Skeletal muscle tissue (tissue), 4 donors: ENCODE measurements around the gene TENM4. TPM values are rescaled to one million over a fixed set of nuclear protein-coding genes. Genes with fewer than 3 reads are reported as not detected.

ENCODE experiments used
- H3K27ac ChIP-seq: one replicate; pipeline ENCODE4 v1.7.0; 2013; ENCODE audit warnings: mild to moderate bottlenecking, low read depth, low read length, inconsistent platforms
- H3K27me3 ChIP-seq, 3 donors: one replicate each; pipeline ENCODE4 v1.7.0; 2013; ENCODE audit warnings: low read length in 3 of 3; ENCODE audit not compliant: control insufficient read depth in 3 of 3, insufficient read depth in 3 of 3
- H3K36me3 ChIP-seq, 3 donors: one replicate each; pipeline ENCODE4 v1.7.0; 2013; ENCODE audit warnings: low read length in 3 of 3; ENCODE audit not compliant: control insufficient read depth in 3 of 3, insufficient read depth in 3 of 3
- H3K4me1 ChIP-seq, 3 donors: one replicate each; pipeline ENCODE4 v1.7.0; 2013; ENCODE audit warnings: low read length in 3 of 3, mild to moderate bottlenecking in 3 of 3; ENCODE audit not compliant: control insufficient read depth in 3 of 3, insufficient read depth in 3 of 3
- H3K4me3 ChIP-seq, 3 donors: one replicate each; pipeline ENCODE4 v1.7.0; 2013; ENCODE audit warnings: low read length in 3 of 3
- H3K9ac ChIP-seq, 3 donors: one replicate each; pipeline ENCODE4 v1.7.0; 2013; ENCODE audit warnings: low read length in 3 of 3, mild to moderate bottlenecking in 3 of 3, moderate library complexity in 2 of 3, low read depth in 1 of 3
- H3K9me3 ChIP-seq, 3 donors: one replicate each; pipeline ENCODE4 v1.7.0; 2013; ENCODE audit warnings: low read length in 3 of 3; ENCODE audit not compliant: control insufficient read depth in 3 of 3
- total RNA-seq: library from RNA; depleted of rRNA; stranded (reverse); fragments of >200 nt; gene quantifications from one replicate; pipeline ENCODE4 v1.2.3, GENCODE V29; 2014
- donor health status: Osteomylitis.

The TENM4 gene
- total RNA-seq, 1 donor from 2014 or later: 18.3 TPM

DNA sequence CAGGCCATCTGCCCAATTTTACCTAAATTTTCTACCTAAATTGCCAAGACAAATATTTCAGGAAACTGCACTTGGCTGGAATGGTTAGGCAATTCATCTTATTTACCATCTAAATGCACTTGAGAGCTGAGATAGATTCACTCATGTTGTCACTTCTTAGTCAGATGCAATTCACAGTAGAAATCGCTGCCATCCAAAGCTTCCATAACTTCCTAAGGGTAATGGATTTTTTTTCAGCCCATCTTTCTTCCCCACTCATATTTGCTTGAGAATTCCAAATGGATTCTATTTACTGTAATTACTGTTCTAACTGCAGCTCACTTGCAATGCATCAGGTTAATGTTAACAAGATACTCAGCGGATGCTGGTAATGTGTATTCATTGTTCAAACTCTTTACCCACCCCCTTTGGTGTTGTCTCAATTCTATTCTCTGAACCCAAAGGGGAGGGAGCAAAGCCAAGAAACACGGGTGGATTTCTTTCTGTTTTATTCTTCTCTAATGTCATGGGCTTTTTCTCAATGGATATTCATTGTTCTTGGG, 96.0 kb downstream of the TENM4 start:
- H3K4me1 ChIP-seq: no peaks in the 10 kb centered on the region
- H3K27ac ChIP-seq: no peak overlapping the region
- peaks cover 0 to 5% (median 0%) of the 10 kb centered on the region in 3 donors for H3K27me3 ChIP-seq
- H3K4me3 ChIP-seq: no peak overlapping the region
- H3K9ac ChIP-seq: no peak overlapping the region
- H3K36me3 ChIP-seq: no peaks in the 10 kb centered on the region
- no peaks in the 10 kb centered on the region for H3K9me3 ChIP-seq

DNA sequence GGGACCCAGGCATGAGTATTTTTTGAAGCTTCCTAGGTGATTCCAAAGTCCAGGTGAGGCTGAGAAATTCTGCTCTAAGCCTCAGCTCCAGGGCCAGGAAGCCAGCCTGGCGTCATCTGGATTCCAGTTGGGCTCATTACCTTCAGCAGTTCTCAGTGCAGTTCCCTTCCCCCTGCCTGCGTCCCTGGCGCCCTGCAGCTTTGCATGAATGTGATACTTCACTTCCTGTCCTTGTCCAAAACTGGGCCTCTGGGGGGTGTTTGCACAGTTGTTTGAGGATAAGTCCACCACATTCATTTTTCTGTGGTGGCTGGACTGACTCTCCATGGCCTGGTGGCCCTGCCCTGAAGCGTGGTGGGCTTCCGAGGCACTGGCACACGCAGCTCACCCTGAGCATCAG, 98.1 kb downstream of the TENM4 start:
- Histone ChIP-seq H3K9me3 (no peaks in the 10 kb centered on the region), H3K4me3 (no peak overlapping the region), H3K4me1 (no peaks in the 10 kb centered on the region), H3K27ac (no peak overlapping the region), H3K9ac (no peak overlapping the region), H3K27me3 (peaks cover 0 to 3% (median 3%) of the 10 kb centered on the region in 3 donors), H3K36me3 (no peaks in the 10 kb centered on the region)

DNA sequence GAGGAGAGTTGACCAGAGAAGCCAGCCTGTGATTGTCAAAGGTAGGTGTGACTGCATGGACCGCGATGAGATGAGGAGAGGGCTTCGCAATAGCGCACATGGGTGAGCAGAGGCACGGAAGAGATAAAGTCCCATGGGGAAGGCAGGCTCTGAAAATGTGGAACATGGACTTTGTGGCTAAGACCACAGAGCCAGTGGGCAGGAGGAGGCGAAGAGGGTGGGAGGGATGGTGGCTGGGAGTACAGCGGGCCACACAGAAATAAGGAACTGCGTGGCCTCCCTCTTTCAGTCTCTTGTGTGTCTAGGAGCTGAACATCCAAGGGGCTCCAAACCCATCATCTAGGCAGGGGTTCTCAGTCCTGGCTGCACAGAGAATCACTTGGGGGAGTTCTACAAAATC, 98.6 kb downstream of the TENM4 start:
- Histone ChIP-seq H3K27ac (no peak overlapping the region), H3K27me3 (peaks cover 0 to 3% (median 3%) of the 10 kb centered on the region in 3 donors), H3K4me1 (no peaks in the 10 kb centered on the region), H3K9me3 (no peaks in the 10 kb centered on the region), H3K9ac (no peak overlapping the region), H3K36me3 (no peaks in the 10 kb centered on the region), H3K4me3 (no peak overlapping the region)

DNA sequence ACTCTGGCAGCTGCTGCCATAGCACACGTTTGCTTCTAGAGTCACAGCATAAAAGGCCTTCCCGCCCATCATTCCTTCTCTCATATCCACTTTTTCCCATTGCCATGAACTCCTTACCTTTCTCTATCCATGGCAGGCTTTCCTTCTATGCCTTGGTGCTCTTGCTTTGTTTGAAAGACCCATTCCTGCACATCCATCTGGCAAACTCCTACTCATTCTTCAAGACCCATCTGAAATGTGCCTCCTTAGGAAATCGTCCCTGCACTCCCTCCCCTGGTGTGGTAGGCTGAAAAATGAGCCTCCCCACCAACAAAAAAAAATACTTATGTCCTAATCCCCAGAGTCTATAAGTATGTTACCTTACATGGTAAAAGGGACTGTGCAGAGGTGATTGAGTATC, 100.3 kb downstream of the TENM4 start:
- Histone ChIP-seq H3K36me3 (no peaks in the 10 kb centered on the region), H3K4me1 (no peaks in the 10 kb centered on the region), H3K4me3 (no peak overlapping the region), H3K27me3 (peaks cover 0 to 3% (median 3%) of the 10 kb centered on the region in 3 donors), H3K9ac (no peak overlapping the region), H3K9me3 (no peaks in the 10 kb centered on the region), H3K27ac (no peak overlapping the region)

DNA sequence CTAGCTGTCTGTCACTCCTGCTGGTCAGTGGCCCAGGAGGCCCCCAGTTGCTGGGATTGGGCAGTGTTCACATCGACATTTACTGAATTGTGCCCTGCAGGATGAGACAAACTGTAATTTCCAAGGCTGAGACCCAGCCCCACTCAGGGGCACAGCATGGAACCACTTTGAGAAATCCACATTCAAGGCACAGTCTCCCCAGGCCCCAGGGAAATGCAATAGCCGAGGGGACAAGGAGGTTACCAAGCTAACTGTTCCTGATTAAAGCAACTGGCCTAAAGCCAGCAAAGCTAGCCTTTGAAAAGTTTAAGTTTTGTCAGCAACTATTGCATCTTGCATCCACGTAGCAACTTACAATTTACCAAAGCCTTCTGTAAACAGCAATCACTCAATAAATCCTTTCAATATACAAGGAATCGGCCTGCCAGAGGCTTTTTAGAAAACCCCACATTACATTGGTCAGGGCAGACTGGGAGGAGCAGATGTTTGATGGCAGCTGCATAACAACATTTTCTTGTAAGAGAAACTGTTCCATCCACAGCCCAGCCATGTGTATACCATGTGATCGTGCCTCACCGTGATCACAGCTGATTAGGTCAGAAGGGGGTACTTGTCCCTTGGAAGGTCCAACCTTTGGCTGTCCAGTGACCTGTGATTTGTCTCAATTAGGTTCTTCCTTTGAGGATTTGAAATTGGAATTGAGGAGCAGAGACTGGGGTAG, 103.9 kb downstream of the TENM4 start:
- Histone ChIP-seq H3K4me1 (no peaks in the 10 kb centered on the region), H3K36me3 (no peaks in the 10 kb centered on the region), H3K9ac (no peak overlapping the region), H3K27ac (no peak overlapping the region), H3K4me3 (no peak overlapping the region), H3K27me3 (peaks cover 0 to 7% (median 3%) of the 10 kb centered on the region in 3 donors), H3K9me3 (no peaks in the 10 kb centered on the region)

DNA sequence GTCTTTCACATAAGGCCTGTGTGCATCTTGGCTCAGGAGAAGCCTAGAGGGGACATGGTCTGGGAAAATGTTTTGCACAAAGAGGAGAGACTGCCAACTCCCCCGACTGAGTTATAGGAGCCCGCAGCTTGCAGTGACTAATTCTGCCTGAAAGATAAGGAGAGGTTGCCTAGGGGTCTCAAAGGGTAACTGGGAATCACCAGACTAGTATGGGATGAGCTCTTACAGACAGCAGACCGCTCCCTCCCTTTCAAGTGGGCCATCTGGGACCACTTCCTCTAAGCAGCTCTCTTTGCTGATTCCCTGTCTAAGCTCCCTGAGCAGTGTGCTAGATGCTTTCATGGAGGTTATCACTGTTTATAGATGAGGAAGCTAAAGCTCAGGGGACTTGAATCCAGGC, 105.1 kb downstream of the TENM4 start:
- Histone ChIP-seq H3K4me1 (peaks cover 0 to 2% (median 0%) of the 10 kb centered on the region in 3 donors), H3K36me3 (no peaks in the 10 kb centered on the region), H3K27me3 (peaks cover 0 to 7% (median 3%) of the 10 kb centered on the region in 3 donors), H3K9ac (no peak overlapping the region), H3K4me3 (no peak overlapping the region), H3K9me3 (no peaks in the 10 kb centered on the region), H3K27ac (no peak overlapping the region)

DNA sequence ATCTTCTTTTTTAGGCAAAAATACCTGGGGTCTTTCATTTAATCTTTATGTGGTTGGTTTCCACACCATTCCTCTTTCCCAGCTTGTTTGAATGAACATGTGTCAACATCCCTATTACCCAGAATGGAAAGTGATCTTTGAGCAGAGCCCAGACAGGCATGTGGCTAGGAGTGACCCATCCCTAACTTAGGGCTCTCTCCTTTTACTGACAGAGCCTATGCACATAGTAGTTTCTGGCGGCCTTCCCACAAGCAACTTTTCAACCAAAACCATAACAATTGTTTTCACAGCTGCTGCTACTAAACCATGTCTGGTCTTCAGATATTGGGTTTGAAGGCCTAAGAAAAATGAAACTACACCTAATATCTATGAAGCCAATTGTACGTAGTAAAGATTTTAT, 107.5 kb downstream of the TENM4 start:
- peaks cover 0 to 4% (median 0%) of the 10 kb centered on the region in 3 donors for H3K4me1 ChIP-seq
- no peak overlapping the region for H3K27ac ChIP-seq
- H3K27me3 ChIP-seq: peaks cover 0 to 7% (median 0%) of the 10 kb centered on the region in 3 donors
- no peaks in the 10 kb centered on the region for H3K9me3 ChIP-seq
- no peaks in the 10 kb centered on the region for H3K36me3 ChIP-seq
- no peak overlapping the region for H3K9ac ChIP-seq
- H3K4me3 ChIP-seq: no peak overlapping the region

DNA sequence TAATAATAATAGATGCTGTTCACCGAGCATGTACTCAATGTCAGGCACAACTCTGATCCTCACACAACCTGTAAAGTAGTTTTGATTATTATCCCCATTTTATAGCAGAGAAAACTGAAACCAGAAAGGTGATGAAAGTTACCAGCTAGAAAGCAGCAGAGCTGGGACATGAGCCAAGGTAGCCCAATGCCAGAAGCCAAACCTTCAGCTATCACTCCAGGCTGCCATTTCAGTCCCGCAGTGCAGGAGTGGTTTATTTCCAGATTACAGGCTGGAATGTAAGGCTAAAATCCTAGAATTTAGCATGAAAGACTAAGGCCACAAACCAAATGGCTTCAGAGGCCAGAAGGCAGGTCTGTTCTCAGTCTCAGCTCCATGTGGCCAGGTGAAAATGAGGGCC, 108.8 kb downstream of the TENM4 start:
- Histone ChIP-seq H3K27me3 (peaks cover 0 to 3% (median 0%) of the 10 kb centered on the region in 3 donors), H3K4me1 (peaks cover 0 to 4% (median 0%) of the 10 kb centered on the region in 3 donors), H3K9ac (no peak overlapping the region), H3K9me3 (no peaks in the 10 kb centered on the region), H3K4me3 (no peak overlapping the region), H3K36me3 (no peaks in the 10 kb centered on the region), H3K27ac (no peak overlapping the region)

DNA sequence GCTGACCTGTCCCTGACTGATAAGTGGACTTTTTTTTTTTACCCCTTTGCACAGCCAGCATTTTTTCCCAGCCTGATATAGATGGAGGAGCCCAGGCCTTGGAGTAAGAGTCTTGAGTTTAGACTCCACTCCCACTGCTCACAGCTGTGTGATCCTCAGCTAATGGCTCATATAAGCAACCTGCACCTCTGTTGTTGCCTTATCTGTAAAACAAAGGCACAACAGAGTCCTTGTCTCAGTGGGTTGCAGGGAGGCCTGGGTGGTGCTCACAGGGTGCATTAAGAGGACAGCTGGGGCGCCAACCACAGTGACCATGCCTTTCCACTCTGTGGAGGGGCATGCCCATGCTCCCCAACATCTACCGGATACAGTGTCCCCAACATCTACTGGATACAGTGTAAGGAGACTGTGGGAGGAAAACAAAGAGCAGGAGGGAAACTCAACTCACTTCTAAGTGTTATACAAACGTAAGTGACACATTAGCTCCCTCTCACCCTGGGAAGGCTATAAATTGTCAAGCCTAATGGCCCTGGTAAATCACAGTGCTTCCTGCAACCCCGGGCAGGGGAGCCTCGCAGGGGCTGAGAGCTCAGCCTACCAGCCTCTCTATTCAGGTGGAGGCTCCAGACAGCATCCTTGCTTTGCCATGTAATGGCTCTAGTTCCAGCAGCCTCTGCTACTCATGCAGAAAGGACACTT, 109.5 kb downstream of the TENM4 start:
- Histone ChIP-seq H3K27ac (no peak overlapping the region), H3K9ac (no peak overlapping the region), H3K9me3 (no peaks in the 10 kb centered on the region), H3K36me3 (no peaks in the 10 kb centered on the region), H3K4me3 (no peak overlapping the region), H3K4me1 (peaks cover 0 to 4% (median 0%) of the 10 kb centered on the region in 3 donors), H3K27me3 (peaks cover 0 to 3% (median under 1%) of the 10 kb centered on the region in 3 donors)

DNA sequence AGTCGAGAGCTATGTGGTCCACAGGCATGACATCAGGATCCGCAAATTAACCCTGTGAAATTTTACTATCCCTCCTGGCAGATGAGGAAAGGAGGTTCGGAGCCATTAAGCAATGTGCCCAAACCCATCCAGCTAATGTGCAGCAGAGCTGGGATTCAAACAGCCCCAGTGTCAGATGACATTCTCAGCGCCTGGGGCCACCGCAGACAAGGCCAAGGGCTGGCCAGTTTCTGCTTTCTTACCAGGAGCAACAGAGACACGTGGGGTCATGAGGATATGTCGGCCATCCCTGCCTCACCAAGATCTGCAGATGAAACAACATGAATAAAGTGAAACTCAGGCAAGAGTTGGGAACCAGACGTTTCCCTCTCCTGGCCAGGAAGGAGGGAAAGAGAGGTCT, 110.2 kb downstream of the TENM4 start:
- Histone ChIP-seq H3K27me3 (peaks cover 0 to 3% (median 2%) of the 10 kb centered on the region in 3 donors), H3K4me1 (peaks cover 0 to 4% (median 0%) of the 10 kb centered on the region in 3 donors), H3K9me3 (no peaks in the 10 kb centered on the region), H3K4me3 (no peak overlapping the region), H3K9ac (no peak overlapping the region), H3K27ac (no peak overlapping the region), H3K36me3 (no peaks in the 10 kb centered on the region)
